Breast epithelium (tissue), 3 donors: Measurements from ENCODE around the gene COPG2.

Experiments used
- POLR2A ChIP-seq: fragments of 450-650 bp; IDR thresholded peaks from one replicate; pipeline ENCODE4 v1.6.1; 2016; ENCODE audit warnings: antibody characterized with exemption, mild to moderate bottlenecking, moderate library complexity
- POLR2AphosphoS5 ChIP-seq, 3 donors: sonication (generic); formaldehyde crosslinking; IDR thresholded peaks; one replicate each; pipeline ENCODE4 v1.6.1; 2017; ENCODE audit warnings: antibody characterized with exemption in 3 of 3
- TF ChIP-seq, protein P1 (sequence below), 3 donors: fragments of 450-650 bp; IDR thresholded peaks; one replicate each; pipeline ENCODE4 v1.5.1; 2016 to 2017; ENCODE audit warnings: antibody characterized with exemption in 3 of 3, mild to moderate bottlenecking in 3 of 3, moderate library complexity in 3 of 3

DNA sequence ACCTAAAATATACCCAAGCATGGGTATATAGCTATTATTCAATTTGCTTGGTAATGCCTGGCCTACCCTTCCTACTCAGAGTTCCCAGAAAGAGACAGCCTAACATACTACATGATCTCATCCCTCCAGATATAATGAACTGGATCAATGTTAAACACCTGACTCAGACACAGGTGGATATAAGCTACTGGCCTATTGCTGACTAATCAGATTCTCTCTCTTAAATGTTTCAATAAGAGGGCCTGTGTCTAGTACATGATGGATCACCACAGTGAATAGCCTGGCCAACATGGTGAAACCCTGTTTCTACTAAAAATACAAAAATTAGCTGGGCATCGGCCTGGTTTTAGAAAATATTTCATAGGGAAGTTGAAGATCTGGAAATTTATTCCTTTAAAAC lies 54.1 kb downstream of the COPG2 start:
- TF ChIP-seq, protein P1, sequence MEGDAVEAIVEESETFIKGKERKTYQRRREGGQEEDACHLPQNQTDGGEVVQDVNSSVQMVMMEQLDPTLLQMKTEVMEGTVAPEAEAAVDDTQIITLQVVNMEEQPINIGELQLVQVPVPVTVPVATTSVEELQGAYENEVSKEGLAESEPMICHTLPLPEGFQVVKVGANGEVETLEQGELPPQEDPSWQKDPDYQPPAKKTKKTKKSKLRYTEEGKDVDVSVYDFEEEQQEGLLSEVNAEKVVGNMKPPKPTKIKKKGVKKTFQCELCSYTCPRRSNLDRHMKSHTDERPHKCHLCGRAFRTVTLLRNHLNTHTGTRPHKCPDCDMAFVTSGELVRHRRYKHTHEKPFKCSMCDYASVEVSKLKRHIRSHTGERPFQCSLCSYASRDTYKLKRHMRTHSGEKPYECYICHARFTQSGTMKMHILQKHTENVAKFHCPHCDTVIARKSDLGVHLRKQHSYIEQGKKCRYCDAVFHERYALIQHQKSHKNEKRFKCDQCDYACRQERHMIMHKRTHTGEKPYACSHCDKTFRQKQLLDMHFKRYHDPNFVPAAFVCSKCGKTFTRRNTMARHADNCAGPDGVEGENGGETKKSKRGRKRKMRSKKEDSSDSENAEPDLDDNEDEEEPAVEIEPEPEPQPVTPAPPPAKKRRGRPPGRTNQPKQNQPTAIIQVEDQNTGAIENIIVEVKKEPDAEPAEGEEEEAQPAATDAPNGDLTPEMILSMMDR (IDR thresholded peaks at IDR 0.05) = no peak
- no peak for TF ChIP-seq POLR2AphosphoS5 (IDR thresholded peaks at IDR 0.05)
- no peak for TF ChIP-seq POLR2A
